GM23338 (cell line): ENCODE results near the gene BRF1. TPM values are rescaled to one million over a fixed set of nuclear protein-coding genes. Genes with fewer than 3 reads are reported as not detected.

Source experiments
- ATAC-seq: fragments of 200-7000 bp; cut with Tn5 transposase; 3 replicates; pipeline ENCODE4 v1.9.1; 2020
- DNase-seq: peaks from one replicate; pipeline ENCODE4 v3.0.0-alpha.2; 2015; ENCODE audit warnings: low spot score
- H2AFZ ChIP-seq: fragments of 200-600 bp; sonication (generic); 2 replicates; pipeline ENCODE4 v1.8.0; 2016; ENCODE audit warnings: antibody characterized with exemption, mild to moderate bottlenecking, moderate library complexity
- H3F3A ChIP-seq: fragments of 200-600 bp; sonication (generic); replicated peaks from 2 replicates; pipeline ENCODE4 v1.8.0; 2017; ENCODE audit warnings: antibody characterized with exemption, mixed run types, low read depth
- H3K27ac ChIP-seq: fragments of 200-600 bp; sonication (generic); 2 replicates; pipeline ENCODE4 v1.6.1; 2016; ENCODE audit warnings: low read depth
- H3K27me3 ChIP-seq: fragments of 200-600 bp; sonication (generic); 2 replicates; pipeline ENCODE4 v1.8.0; 2016; ENCODE audit warnings: mild to moderate bottlenecking, mixed run types, moderate library complexity; ENCODE audit not compliant: insufficient read depth
- H3K36me3 ChIP-seq: fragments of 200-600 bp; sonication (generic); 2 replicates; pipeline ENCODE4 v1.8.0; 2016; ENCODE audit warnings: mild to moderate bottlenecking; ENCODE audit not compliant: insufficient read depth
- H3K4me1 ChIP-seq: fragments of 200-600 bp; sonication (generic); 2 replicates; pipeline ENCODE4 v1.8.0; 2016; ENCODE audit warnings: mild to moderate bottlenecking, moderate library complexity; ENCODE audit not compliant: insufficient read depth
- H3K4me2 ChIP-seq: fragments of 200-600 bp; sonication (generic); 2 replicates; pipeline ENCODE4 v1.7.1; 2017; ENCODE audit warnings: mixed run types
- H3K4me3 ChIP-seq: fragments of 200-600 bp; sonication (generic); 2 replicates; pipeline ENCODE4 v1.6.1; 2016; ENCODE audit warnings: mixed run types
- H3K79me2 ChIP-seq: fragments of 200-600 bp; sonication (generic); replicated peaks from 2 replicates; pipeline ENCODE4 v1.8.0; 2017; ENCODE audit warnings: mild to moderate bottlenecking; ENCODE audit not compliant: insufficient read depth
- H3K9me2 ChIP-seq: fragments of 200-600 bp; sonication (generic); 2 replicates; pipeline ENCODE4 v1.8.0; 2017; ENCODE audit not compliant: insufficient read depth
- H4K20me1 ChIP-seq: fragments of 200-600 bp; sonication (generic); replicated peaks from 2 replicates; pipeline ENCODE4 v1.8.0; 2017; ENCODE audit warnings: mild to moderate bottlenecking; ENCODE audit not compliant: insufficient read depth
- H3K27ac Mint-ChIP-seq: 2 replicates; pipeline ENCODE4 v1.8.0; 2020; ENCODE audit warnings: inconsistent platforms, mild to moderate bottlenecking, moderate library complexity, mixed read lengths
- H3K27me3 Mint-ChIP-seq: 3 replicates; pipeline ENCODE4 v1.8.0; 2022; ENCODE audit warnings: low read depth, mild to moderate bottlenecking, moderate library complexity, mixed read lengths, inconsistent platforms; ENCODE audit not compliant: insufficient read depth, poor library complexity
- H3K36me3 Mint-ChIP-seq: 3 replicates; pipeline ENCODE4 v1.8.0; 2021; ENCODE audit warnings: low read depth, mild to moderate bottlenecking, inconsistent platforms, moderate library complexity, mixed read lengths
- H3K4me1 Mint-ChIP-seq: 3 replicates; pipeline ENCODE4 v1.8.0; 2020; ENCODE audit warnings: mild to moderate bottlenecking, inconsistent platforms, mixed read lengths
- H3K4me3 Mint-ChIP-seq: 3 replicates; pipeline ENCODE4 v1.8.0; 2021; ENCODE audit warnings: moderate library complexity, mild to moderate bottlenecking, inconsistent platforms, mixed read lengths
- H3K9me3 Mint-ChIP-seq: 3 replicates; pipeline ENCODE4 v1.8.0; 2020; ENCODE audit warnings: moderate library complexity, mild to moderate bottlenecking, inconsistent platforms, mixed read lengths
- CREB1 ChIP-seq: fragments of 250-450 bp; sonication (Bioruptor Pico); IDR thresholded peaks from 2 replicates; pipeline ENCODE4 v1.5.0; 2020; ENCODE audit warnings: low read depth, mild to moderate bottlenecking, moderate library complexity
- EZH2 ChIP-seq: fragments of 200-600 bp; sonication (generic); IDR thresholded peaks from one replicate; pipeline ENCODE4 v1.8.0; 2017; ENCODE audit warnings: antibody characterized with exemption, mild to moderate bottlenecking, low read depth; ENCODE audit not compliant: unreplicated experiment
- EZH2phosphoT487 ChIP-seq: fragments of 200-600 bp; sonication (generic); IDR thresholded peaks from one replicate; pipeline ENCODE4 v1.8.1; 2018; ENCODE audit warnings: antibody characterized with exemption; ENCODE audit not compliant: unreplicated experiment
- JUNB ChIP-seq: IDR thresholded peaks from one replicate; pipeline ENCODE4 v1.6.1; 2016; ENCODE audit warnings: antibody characterized with exemption; ENCODE audit not compliant: unreplicated experiment
- POLR2AphosphoS5 ChIP-seq: IDR thresholded peaks from 2 replicates; pipeline ENCODE4 v1.6.1; 2016; ENCODE audit warnings: antibody characterized with exemption, low read depth
- STAT1 ChIP-seq: IDR thresholded peaks from one replicate; pipeline ENCODE4 v1.6.1; 2016; ENCODE audit warnings: antibody characterized with exemption; ENCODE audit not compliant: unreplicated experiment
- ZNF114 ChIP-seq: fragments of 250-450 bp; sonication (Bioruptor Pico); IDR thresholded peaks from 2 replicates; pipeline ENCODE4 v1.5.0; 2020; ENCODE audit warnings: mild to moderate bottlenecking, moderate library complexity
- ZNF331 ChIP-seq: fragments of 250-450 bp; sonication (Bioruptor Pico); IDR thresholded peaks from 2 replicates; pipeline ENCODE4 v1.5.0; 2020; ENCODE audit warnings: low read depth, mild to moderate bottlenecking, moderate library complexity
- polyA plus RNA-seq: library from polyadenylated mRNA; unstranded; fragments of >200 nt; fragmentation: Nextera tagmentation; extraction: Ambion mirVana; gene quantifications from 2 replicates; pipeline ENCODE4 v1.2.1, GENCODE V29; 2016
- total RNA-seq: library from RNA; depleted of rRNA; stranded (reverse); fragments of >200 nt; shearing (Covaris generic); gene quantifications from 2 replicates; pipeline ENCODE4 v1.2.3, GENCODE V29; 2014
- TF ChIP-seq, protein P1 (sequence below): IDR thresholded peaks from 2 replicates; pipeline ENCODE4 v1.6.1; 2016; ENCODE audit warnings: antibody characterized with exemption
- TF ChIP-seq, protein P2 (sequence below), 2 experiments: fragments of 200-600 bp in 1 of 2; sonication (generic) in 1 of 2; conservative IDR thresholded peaks; 2 replicates each; pipeline versions ENCODE4 v1.5.1 to v1.6.1; 2016 to 2017; ENCODE audit warnings: antibody characterized with exemption in 2 of 2, low read depth in 2 of 2, mild to moderate bottlenecking in 2 of 2, moderate library complexity in 1 of 2
- TF ChIP-seq, protein P3 (sequence below): fragments of 250-450 bp; sonication (Bioruptor Pico); IDR thresholded peaks from 2 replicates; pipeline ENCODE4 v1.5.0; 2020; ENCODE audit warnings: mild to moderate bottlenecking, moderate library complexity
- TF ChIP-seq, protein P4 (sequence below): IDR thresholded peaks from one replicate; pipeline ENCODE4 v1.6.1; 2018; ENCODE audit warnings: antibody characterized with exemption; ENCODE audit not compliant: unreplicated experiment

Gene BRF1
- total and polyA plus RNA-seq, 2 experiments from 2014 or later: 8.6 to 29.9 TPM

GRCh38 chr14:105252552-105253328 lies 48.1 kb downstream of the BRF1 start:
- H2AFZ ChIP-seq: no peak overlapping the region
- 0 out of 2 replicates have a peak, but pooled peaks cover 6% of the 10 kb centered on the region for H3F3A ChIP-seq
- H4K20me1 ChIP-seq: peaks cover 3% of the 10 kb centered on the region
- Mint-ChIP-seq H3K4me3 (no peak overlapping the region), H3K27me3 (peaks cover 8% of the 10 kb centered on the region), H3K9me3 (no peaks in the 10 kb centered on the region), H3K27ac (no peak overlapping the region), H3K36me3 (peaks cover 16% of the 10 kb centered on the region), H3K4me1 (no peaks in the 10 kb centered on the region)
- no peaks in the 10 kb centered on the region for H3K79me2 ChIP-seq
- no peak overlapping the region for H3K4me2 ChIP-seq
- DNase-seq (no peak), ATAC-seq (no peak)
- no peaks in the 10 kb centered on the region for H3K36me3 ChIP-seq
- no peak overlapping the region for H3K4me3 ChIP-seq
- H3K4me1 ChIP-seq: no peaks in the 10 kb centered on the region
- H3K27me3 ChIP-seq: no peaks in the 10 kb centered on the region
- H3K9me2 ChIP-seq: no peaks in the 10 kb centered on the region
- TF ChIP-seq ZNF114 (CRISPR knock-in tag) (no peak), JUNB (no peak), STAT1 (no peak), POLR2AphosphoS5 (no peak), CREB1 (CRISPR knock-in tag) (no peak), ZNF331 (CRISPR knock-in tag) (no peak), EZH2phosphoT487 (no peak), EZH2 (no peak)
- TF ChIP-seq, protein P1, sequence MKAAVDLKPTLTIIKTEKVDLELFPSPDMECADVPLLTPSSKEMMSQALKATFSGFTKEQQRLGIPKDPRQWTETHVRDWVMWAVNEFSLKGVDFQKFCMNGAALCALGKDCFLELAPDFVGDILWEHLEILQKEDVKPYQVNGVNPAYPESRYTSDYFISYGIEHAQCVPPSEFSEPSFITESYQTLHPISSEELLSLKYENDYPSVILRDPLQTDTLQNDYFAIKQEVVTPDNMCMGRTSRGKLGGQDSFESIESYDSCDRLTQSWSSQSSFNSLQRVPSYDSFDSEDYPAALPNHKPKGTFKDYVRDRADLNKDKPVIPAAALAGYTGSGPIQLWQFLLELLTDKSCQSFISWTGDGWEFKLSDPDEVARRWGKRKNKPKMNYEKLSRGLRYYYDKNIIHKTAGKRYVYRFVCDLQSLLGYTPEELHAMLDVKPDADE: no peak
- TF ChIP-seq, protein P2, sequence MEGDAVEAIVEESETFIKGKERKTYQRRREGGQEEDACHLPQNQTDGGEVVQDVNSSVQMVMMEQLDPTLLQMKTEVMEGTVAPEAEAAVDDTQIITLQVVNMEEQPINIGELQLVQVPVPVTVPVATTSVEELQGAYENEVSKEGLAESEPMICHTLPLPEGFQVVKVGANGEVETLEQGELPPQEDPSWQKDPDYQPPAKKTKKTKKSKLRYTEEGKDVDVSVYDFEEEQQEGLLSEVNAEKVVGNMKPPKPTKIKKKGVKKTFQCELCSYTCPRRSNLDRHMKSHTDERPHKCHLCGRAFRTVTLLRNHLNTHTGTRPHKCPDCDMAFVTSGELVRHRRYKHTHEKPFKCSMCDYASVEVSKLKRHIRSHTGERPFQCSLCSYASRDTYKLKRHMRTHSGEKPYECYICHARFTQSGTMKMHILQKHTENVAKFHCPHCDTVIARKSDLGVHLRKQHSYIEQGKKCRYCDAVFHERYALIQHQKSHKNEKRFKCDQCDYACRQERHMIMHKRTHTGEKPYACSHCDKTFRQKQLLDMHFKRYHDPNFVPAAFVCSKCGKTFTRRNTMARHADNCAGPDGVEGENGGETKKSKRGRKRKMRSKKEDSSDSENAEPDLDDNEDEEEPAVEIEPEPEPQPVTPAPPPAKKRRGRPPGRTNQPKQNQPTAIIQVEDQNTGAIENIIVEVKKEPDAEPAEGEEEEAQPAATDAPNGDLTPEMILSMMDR (conservative IDR thresholded peaks at IDR 0.05; ENCODE audit: low read depth in 2 of 2): no peak
- TF ChIP-seq, protein P3, sequence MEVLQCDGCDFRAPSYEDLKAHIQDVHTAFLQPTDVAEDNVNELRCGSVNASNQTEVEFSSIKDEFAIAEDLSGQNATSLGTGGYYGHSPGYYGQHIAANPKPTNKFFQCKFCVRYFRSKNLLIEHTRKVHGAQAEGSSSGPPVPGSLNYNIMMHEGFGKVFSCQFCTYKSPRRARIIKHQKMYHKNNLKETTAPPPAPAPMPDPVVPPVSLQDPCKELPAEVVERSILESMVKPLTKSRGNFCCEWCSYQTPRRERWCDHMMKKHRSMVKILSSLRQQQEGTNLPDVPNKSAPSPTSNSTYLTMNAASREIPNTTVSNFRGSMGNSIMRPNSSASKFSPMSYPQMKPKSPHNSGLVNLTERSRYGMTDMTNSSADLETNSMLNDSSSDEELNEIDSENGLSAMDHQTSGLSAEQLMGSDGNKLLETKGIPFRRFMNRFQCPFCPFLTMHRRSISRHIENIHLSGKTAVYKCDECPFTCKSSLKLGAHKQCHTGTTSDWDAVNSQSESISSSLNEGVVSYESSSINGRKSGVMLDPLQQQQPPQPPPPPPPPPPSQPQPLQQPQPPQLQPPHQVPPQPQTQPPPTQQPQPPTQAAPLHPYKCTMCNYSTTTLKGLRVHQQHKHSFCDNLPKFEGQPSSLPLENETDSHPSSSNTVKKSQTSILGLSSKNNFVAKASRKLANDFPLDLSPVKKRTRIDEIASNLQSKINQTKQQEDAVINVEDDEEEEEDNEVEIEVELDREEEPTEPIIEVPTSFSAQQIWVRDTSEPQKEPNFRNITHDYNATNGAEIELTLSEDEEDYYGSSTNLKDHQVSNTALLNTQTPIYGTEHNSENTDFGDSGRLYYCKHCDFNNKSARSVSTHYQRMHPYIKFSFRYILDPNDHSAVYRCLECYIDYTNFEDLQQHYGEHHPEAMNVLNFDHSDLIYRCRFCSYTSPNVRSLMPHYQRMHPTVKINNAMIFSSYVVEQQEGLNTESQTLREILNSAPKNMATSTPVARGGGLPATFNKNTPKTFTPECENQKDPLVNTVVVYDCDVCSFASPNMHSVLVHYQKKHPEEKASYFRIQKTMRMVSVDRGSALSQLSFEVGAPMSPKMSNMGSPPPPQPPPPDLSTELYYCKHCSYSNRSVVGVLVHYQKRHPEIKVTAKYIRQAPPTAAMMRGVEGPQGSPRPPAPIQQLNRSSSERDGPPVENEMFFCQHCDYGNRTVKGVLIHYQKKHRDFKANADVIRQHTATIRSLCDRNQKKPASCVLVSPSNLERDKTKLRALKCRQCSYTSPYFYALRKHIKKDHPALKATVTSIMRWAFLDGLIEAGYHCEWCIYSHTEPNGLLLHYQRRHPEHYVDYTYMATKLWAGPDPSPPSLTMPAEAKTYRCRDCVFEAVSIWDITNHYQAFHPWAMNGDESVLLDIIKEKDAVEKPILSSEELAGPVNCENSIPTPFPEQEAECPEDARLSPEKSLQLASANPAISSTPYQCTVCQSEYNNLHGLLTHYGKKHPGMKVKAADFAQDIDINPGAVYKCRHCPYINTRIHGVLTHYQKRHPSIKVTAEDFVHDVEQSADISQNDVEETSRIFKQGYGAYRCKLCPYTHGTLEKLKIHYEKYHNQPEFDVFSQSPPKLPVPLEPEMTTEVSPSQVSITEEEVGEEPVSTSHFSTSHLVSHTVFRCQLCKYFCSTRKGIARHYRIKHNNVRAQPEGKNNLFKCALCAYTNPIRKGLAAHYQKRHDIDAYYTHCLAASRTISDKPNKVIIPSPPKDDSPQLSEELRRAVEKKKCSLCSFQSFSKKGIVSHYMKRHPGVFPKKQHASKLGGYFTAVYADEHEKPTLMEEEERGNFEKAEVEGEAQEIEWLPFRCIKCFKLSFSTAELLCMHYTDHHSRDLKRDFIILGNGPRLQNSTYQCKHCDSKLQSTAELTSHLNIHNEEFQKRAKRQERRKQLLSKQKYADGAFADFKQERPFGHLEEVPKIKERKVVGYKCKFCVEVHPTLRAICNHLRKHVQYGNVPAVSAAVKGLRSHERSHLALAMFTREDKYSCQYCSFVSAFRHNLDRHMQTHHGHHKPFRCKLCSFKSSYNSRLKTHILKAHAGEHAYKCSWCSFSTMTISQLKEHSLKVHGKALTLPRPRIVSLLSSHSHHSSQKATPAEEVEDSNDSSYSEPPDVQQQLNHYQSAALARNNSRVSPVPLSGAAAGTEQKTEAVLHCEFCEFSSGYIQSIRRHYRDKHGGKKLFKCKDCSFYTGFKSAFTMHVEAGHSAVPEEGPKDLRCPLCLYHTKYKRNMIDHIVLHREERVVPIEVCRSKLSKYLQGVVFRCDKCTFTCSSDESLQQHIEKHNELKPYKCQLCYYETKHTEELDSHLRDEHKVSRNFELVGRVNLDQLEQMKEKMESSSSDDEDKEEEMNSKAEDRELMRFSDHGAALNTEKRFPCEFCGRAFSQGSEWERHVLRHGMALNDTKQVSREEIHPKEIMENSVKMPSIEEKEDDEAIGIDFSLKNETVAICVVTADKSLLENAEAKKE (CRISPR knock-in tag): no peak
- TF ChIP-seq, protein P4, sequence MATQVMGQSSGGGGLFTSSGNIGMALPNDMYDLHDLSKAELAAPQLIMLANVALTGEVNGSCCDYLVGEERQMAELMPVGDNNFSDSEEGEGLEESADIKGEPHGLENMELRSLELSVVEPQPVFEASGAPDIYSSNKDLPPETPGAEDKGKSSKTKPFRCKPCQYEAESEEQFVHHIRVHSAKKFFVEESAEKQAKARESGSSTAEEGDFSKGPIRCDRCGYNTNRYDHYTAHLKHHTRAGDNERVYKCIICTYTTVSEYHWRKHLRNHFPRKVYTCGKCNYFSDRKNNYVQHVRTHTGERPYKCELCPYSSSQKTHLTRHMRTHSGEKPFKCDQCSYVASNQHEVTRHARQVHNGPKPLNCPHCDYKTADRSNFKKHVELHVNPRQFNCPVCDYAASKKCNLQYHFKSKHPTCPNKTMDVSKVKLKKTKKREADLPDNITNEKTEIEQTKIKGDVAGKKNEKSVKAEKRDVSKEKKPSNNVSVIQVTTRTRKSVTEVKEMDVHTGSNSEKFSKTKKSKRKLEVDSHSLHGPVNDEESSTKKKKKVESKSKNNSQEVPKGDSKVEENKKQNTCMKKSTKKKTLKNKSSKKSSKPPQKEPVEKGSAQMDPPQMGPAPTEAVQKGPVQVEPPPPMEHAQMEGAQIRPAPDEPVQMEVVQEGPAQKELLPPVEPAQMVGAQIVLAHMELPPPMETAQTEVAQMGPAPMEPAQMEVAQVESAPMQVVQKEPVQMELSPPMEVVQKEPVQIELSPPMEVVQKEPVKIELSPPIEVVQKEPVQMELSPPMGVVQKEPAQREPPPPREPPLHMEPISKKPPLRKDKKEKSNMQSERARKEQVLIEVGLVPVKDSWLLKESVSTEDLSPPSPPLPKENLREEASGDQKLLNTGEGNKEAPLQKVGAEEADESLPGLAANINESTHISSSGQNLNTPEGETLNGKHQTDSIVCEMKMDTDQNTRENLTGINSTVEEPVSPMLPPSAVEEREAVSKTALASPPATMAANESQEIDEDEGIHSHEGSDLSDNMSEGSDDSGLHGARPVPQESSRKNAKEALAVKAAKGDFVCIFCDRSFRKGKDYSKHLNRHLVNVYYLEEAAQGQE: no peak
- no peak overlapping the region for H3K27ac ChIP-seq
